ENCODE measurements around the gene AKT1S1. TPM values are rescaled to one million over a fixed set of nuclear protein-coding genes. Genes with fewer than 3 reads are reported as not detected.

AKT1S1 gene
- total and polyA plus RNA-seq, 2 donors from 2014 or later = 33.7 to 47.2 TPM

GRCh38 chr19:49907745-49908446 is 30.7 kb upstream of the AKT1S1 start:
- no peaks in the 10 kb centered on the region for H3K27me3 ChIP-seq (ENCODE audit: control insufficient read depth, insufficient read depth, low read length)
- FAIRE-seq = no peak
- intact Hi-C loops (cut with DNase I) = no loop called here
- H3K4me3 ChIP-seq (ENCODE audit: low read length in 3 of 3) = no peak overlapping the region
- H3K9me3 ChIP-seq (ENCODE audit: control insufficient read depth in 2 of 3, insufficient read depth in 1 of 3, low read length in 3 of 3) = no peaks in the 10 kb centered on the region
- no peak overlapping the region for H3K9ac ChIP-seq (ENCODE audit: low read length in 3 of 3)
- no peak for TF ChIP-seq CTCF (IDR thresholded peaks at IDR 0.05; ENCODE audit: borderline replicate concordance, extremely low read depth, insufficient read depth)
- no peak overlapping the region for H3K27ac ChIP-seq (ENCODE audit: low read depth in 2 of 2, low read length in 2 of 2)
- DNase-seq = no peak
- H3K36me3 ChIP-seq (ENCODE audit: control insufficient read depth in 2 of 3, insufficient read depth in 3 of 3, low read length in 3 of 3) = peaks cover 2 to 26% (median 4%) of the 10 kb centered on the region in 3 donors
- H3K4me1 ChIP-seq (ENCODE audit: control insufficient read depth in 2 of 3, insufficient read depth in 2 of 3, low read depth in 1 of 3, low read length in 3 of 3) = peaks cover 0 to 7% (median 0%) of the 10 kb centered on the region in 3 donors

- Histone ChIP-seq H3K9ac (ENCODE audit: low read length in 3 of 3) (no peak overlapping the region), H3K4me1 (ENCODE audit: control insufficient read depth in 2 of 3, insufficient read depth in 2 of 3, low read depth in 1 of 3, low read length in 3 of 3) (peaks cover 0 to 7% (median 0%) of the 10 kb centered on the region in 3 donors), H3K9me3 (ENCODE audit: control insufficient read depth in 2 of 3, insufficient read depth in 1 of 3, low read length in 3 of 3) (no peaks in the 10 kb centered on the region), H3K36me3 (ENCODE audit: control insufficient read depth in 2 of 3, insufficient read depth in 3 of 3, low read length in 3 of 3) (peaks cover 2 to 22% (median 4%) of the 10 kb centered on the region in 3 donors), H3K27me3 (ENCODE audit: control insufficient read depth, insufficient read depth, low read length) (no peaks in the 10 kb centered on the region), H3K4me3 (ENCODE audit: low read length in 3 of 3) (no peak overlapping the region), H3K27ac (ENCODE audit: low read depth in 2 of 2, low read length in 2 of 2) (no peak overlapping the region)
- no peak for TF ChIP-seq CTCF (IDR thresholded peaks at IDR 0.05; ENCODE audit: borderline replicate concordance, extremely low read depth, insufficient read depth)
- FAIRE-seq = no peak
- intact Hi-C loops (cut with DNase I) = no loop called here
- DNase-seq = no peak
Observed at GRCh38 chr19:49906879-49907564, 29.9 kb upstream of the AKT1S1 start.

GRCh38 chr19:49904136-49904535 is 27.0 kb upstream of the AKT1S1 start:
- H3K4me3 ChIP-seq (ENCODE audit: low read length in 3 of 3) = no peak overlapping the region
- H3K4me1 ChIP-seq (ENCODE audit: control insufficient read depth in 2 of 3, insufficient read depth in 2 of 3, low read depth in 1 of 3, low read length in 3 of 3) = no peaks in the 10 kb centered on the region
- no peak overlapping the region for H3K27ac ChIP-seq (ENCODE audit: low read depth in 2 of 2, low read length in 2 of 2)
- no peaks in the 10 kb centered on the region for H3K27me3 ChIP-seq (ENCODE audit: control insufficient read depth, insufficient read depth, low read length)
- DNase-seq = no peak
- no peaks in the 10 kb centered on the region for H3K9me3 ChIP-seq (ENCODE audit: control insufficient read depth in 2 of 3, insufficient read depth in 1 of 3, low read length in 3 of 3)
- no peak for TF ChIP-seq CTCF (IDR thresholded peaks at IDR 0.05; ENCODE audit: borderline replicate concordance, extremely low read depth, insufficient read depth)
- intact Hi-C loops (cut with DNase I) = no loop called here
- no peak overlapping the region for H3K9ac ChIP-seq (ENCODE audit: low read length in 3 of 3)
- no peak for FAIRE-seq
- peaks cover 2 to 19% (median 4%) of the 10 kb centered on the region in 3 donors for H3K36me3 ChIP-seq (ENCODE audit: control insufficient read depth in 2 of 3, insufficient read depth in 3 of 3, low read length in 3 of 3)

Measured in kidney (tissue), 14 donors.